ENCODE data around the gene GABRB1. TPM values are rescaled to one million over a fixed set of nuclear protein-coding genes. Genes with fewer than 3 reads are reported as not detected.

GABRB1 gene
- total and polyA plus RNA-seq, 2 of the 8 experiments (the other 6 are each of a cell fraction or from before 2014, with no cell fraction given), result 0.22 to 0.38 TPM

DNA sequence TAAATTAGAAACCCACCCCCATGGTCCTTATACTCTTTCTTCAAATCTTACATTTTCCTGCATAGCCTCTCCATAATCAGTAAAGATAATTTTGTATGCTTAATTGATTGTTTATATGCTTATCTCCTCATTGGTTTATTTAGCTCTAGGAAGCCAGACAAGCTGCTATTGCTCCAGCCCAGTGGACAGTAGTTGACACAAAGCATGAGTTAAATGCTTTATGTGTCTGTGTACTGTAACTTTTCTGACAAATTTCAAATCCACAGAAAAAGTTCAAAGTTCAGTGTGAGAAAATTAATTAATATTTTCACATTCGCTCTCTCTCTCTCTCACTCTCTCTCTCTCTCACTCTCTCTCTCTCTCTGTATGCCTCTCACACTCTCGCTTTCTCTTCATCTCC, 181.7 kb downstream of the GABRB1 start:
- Histone ChIP-seq H3K9ac (replicated peaks in 1 of 4; ENCODE audit: extremely low read depth in 1 of 4, low read depth in 3 of 4, low read length in 3 of 4) (no peak overlapping the region), H3K14ac (ENCODE audit: insufficient read length) (no peak overlapping the region), H3K27me3 (replicated peaks in 1 of 4; ENCODE audit: control insufficient read depth in 3 of 4, extremely low read depth in 1 of 4, insufficient read depth in 3 of 4, low read length in 3 of 4) (no peaks in the 10 kb centered on the region), H3K4me3 (ENCODE audit: extremely low read depth in 1 of 4, insufficient read depth in 2 of 4, low read depth in 3 of 4, low read length in 4 of 4) (no peak overlapping the region), H2BK20ac (ENCODE audit: low read length) (no peak overlapping the region), H3K4me2 (ENCODE audit: insufficient read depth in 1 of 2, low read depth in 2 of 2, low read length in 2 of 2) (no peak overlapping the region), H4K5ac (ENCODE audit: insufficient read length, low read depth, low read length) (no peak overlapping the region), H4K8ac (ENCODE audit: extremely low read depth, insufficient read depth, low read length) (no peak overlapping the region), H3K4me1 (replicated peaks in 1 of 4; ENCODE audit: control insufficient read depth in 3 of 4, insufficient read depth in 4 of 4, low read length in 3 of 4) (no peaks in the 10 kb centered on the region), H3K79me2 (ENCODE audit: control insufficient read depth in 1 of 2, insufficient read depth in 2 of 2, low read length in 2 of 2) (no peaks in the 10 kb centered on the region), H2AK5ac (ENCODE audit: low read depth, low read length) (no peak overlapping the region), H4K91ac (replicated peaks; ENCODE audit: insufficient read length, low read length) (no peak overlapping the region), H3K9me3 (ENCODE audit: insufficient read depth in 2 of 2, low read depth in 1 of 2, low read length in 1 of 2) (no peaks in the 10 kb centered on the region), H3K56ac (replicated peaks; ENCODE audit: insufficient read length, low read depth, low read length) (no peak overlapping the region), H3K36me3 (ENCODE audit: control insufficient read depth in 2 of 4, insufficient read depth in 4 of 4, low read length in 3 of 4) (no peaks in the 10 kb centered on the region), H3K79me1 (ENCODE audit: low read depth, low read length) (no peaks in the 10 kb centered on the region), H3K4ac (replicated peaks; ENCODE audit: insufficient read length, low read depth, low read length) (no peak overlapping the region), H2AFZ (ENCODE audit: low read length) (no peak overlapping the region), H2BK120ac (replicated peaks; ENCODE audit: low read depth, low read length) (no peak overlapping the region), H2BK15ac (ENCODE audit: low read length) (no peak overlapping the region), H3K18ac (ENCODE audit: extremely low read depth, low read length) (no peak overlapping the region), H3K27ac (ENCODE audit: low read depth, low read length) (no peak overlapping the region), H4K20me1 (replicated peaks in 1 of 2; ENCODE audit: control insufficient read depth in 1 of 2, insufficient read depth in 2 of 2, low read length in 2 of 2) (no peaks in the 10 kb centered on the region), H3K23me2 (ENCODE audit: low read depth, low read length) (no peaks in the 10 kb centered on the region; the same call in 1 of the 2 replicates), H2BK5ac (ENCODE audit: low read depth, low read length) (no peak overlapping the region), H2BK12ac (ENCODE audit: low read depth, low read length) (no peak overlapping the region), H3K23ac (ENCODE audit: insufficient read length) (no peak overlapping the region)
- CTCF ChIA-PET (ENCODE audit: partially characterized antibody), result no interaction called here
- DNase-seq (ENCODE audit: low read depth in 1 of 2, low spot score in 2 of 2) (no peak), FAIRE-seq (no peak)
- WGBS, 2 experiments (ENCODE audit: extremely low coverage in 1 of 2, insufficient coverage in 1 of 2, insufficient read length in 1 of 2, insufficient replicate concordance in 2 of 2, low coverage in 1 of 2, low lambda C conversion rate in 2 of 2, missing lambda C conversion rate in 1 of 2), result 85 to 100% methylated on average over 1 to 2 of the region's 2 CpGs
- POLR2A ChIA-PET (ENCODE audit: partially characterized antibody), result no interaction called here
- TF ChIP-seq, protein P1, sequence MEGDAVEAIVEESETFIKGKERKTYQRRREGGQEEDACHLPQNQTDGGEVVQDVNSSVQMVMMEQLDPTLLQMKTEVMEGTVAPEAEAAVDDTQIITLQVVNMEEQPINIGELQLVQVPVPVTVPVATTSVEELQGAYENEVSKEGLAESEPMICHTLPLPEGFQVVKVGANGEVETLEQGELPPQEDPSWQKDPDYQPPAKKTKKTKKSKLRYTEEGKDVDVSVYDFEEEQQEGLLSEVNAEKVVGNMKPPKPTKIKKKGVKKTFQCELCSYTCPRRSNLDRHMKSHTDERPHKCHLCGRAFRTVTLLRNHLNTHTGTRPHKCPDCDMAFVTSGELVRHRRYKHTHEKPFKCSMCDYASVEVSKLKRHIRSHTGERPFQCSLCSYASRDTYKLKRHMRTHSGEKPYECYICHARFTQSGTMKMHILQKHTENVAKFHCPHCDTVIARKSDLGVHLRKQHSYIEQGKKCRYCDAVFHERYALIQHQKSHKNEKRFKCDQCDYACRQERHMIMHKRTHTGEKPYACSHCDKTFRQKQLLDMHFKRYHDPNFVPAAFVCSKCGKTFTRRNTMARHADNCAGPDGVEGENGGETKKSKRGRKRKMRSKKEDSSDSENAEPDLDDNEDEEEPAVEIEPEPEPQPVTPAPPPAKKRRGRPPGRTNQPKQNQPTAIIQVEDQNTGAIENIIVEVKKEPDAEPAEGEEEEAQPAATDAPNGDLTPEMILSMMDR (IDR thresholded peaks at IDR 0.05; ENCODE audit: control extremely low read depth in 1 of 3, insufficient read depth in 1 of 3, low read depth in 1 of 3, low read length in 3 of 3), result no peak
- TF ChIP-seq SP2 (IDR thresholded peaks at IDR 0.05; ENCODE audit: low read length), result no peak
- no peak for TF ChIP-seq JUN (IDR thresholded peaks at IDR 0.05; ENCODE audit: low read depth, low read length)
- TF ChIP-seq KDM4A (IDR thresholded peaks at IDR 0.05; ENCODE audit: low read depth, low read length, severe bottlenecking), result no peak
- no peak for TF ChIP-seq SP1 (IDR thresholded peaks at IDR 0.05; ENCODE audit: low read depth, low read length)

Data from H1 (cell line).